Upper lobe of right lung (tissue), 1 donor: Measurements from ENCODE around the gene KCNJ15. TPM values are rescaled to one million over a fixed set of nuclear protein-coding genes. Genes with fewer than 3 reads are reported as not detected.

Source experiments
- ATAC-seq: fragments of 200-7000 bp; cut with Tn5 transposase; one replicate; pipeline ENCODE4 v1.9.1; 2020; ENCODE audit warnings: mild to moderate bottlenecking, moderate library complexity
- DNase-seq: peaks from one replicate; pipeline ENCODE4 v3.0.0-alpha.2; 2020
- H3K27ac ChIP-seq: fragments of 200-600 bp; one replicate; pipeline ENCODE4 v1.8.0; 2022
- H3K27me3 ChIP-seq: fragments of 200-600 bp; one replicate; pipeline ENCODE4 v1.8.0; 2022; ENCODE audit warnings: mild to moderate bottlenecking
- H3K36me3 ChIP-seq: fragments of 200-600 bp; one replicate; pipeline ENCODE4 v1.8.0; 2022
- H3K4me1 ChIP-seq: fragments of 200-600 bp; one replicate; pipeline ENCODE4 v1.8.0; 2022
- H3K4me3 ChIP-seq: fragments of 200-600 bp; one replicate; pipeline ENCODE4 v1.8.0; 2022; ENCODE audit warnings: mild to moderate bottlenecking
- H3K9me3 ChIP-seq: fragments of 200-600 bp; one replicate; pipeline ENCODE4 v1.8.0; 2022
- CTCF ChIP-seq: fragments of 200-600 bp; IDR thresholded peaks from one replicate; pipeline ENCODE4 v1.8.0; 2022; ENCODE audit warnings: antibody characterized with exemption
- intact Hi-C: fragments of 100-400 bp; cut with DNase I; formaldehyde crosslinking; loops from one replicate; pipeline ENCODE4 v1.11.0; 2022
- total RNA-seq: library from RNA; stranded (reverse); fragmentation: NEBNext Ultra II Directional; extraction: Animal tissue kit (Norgen Biotek cat#: 25700); gene quantifications from one replicate; pipeline ENCODE4 v1.2.1, GENCODE V29; 2021
- donor health status: DM: no; HTN: yes; CAD: no; lungs with severe emphysema.

The KCNJ15 gene
- total RNA-seq, 1 donor from 2014 or later: 80.1 TPM

GRCh38 chr21:38297194-38297631 is 40.4 kb downstream of the KCNJ15 start:
- intact Hi-C loops: no loop called here
- Histone ChIP-seq H3K27me3 (no peaks in the 10 kb centered on the region), H3K9me3 (no peaks in the 10 kb centered on the region), H3K36me3 (no peaks in the 10 kb centered on the region), H3K4me3 (no peak overlapping the region), H3K27ac (peak overlapping the region; percentile 59), H3K4me1 (peaks cover 55% of the 10 kb centered on the region)
- ATAC-seq: peak; percentile 38
- TF ChIP-seq CTCF: no peak
- no peak for DNase-seq

- no peak for DNase-seq
- H3K27ac ChIP-seq: no peak overlapping the region
- no peak for ATAC-seq
- H3K36me3 ChIP-seq: no peaks in the 10 kb centered on the region
- TF ChIP-seq CTCF: no peak
- no peak overlapping the region for H3K4me3 ChIP-seq
- no peaks in the 10 kb centered on the region for H3K9me3 ChIP-seq
- peaks cover 55% of the 10 kb centered on the region for H3K4me1 ChIP-seq
- no peaks in the 10 kb centered on the region for H3K27me3 ChIP-seq
- intact Hi-C loops: no loop called here
Observed at GRCh38 chr21:38297871-38298270, 41.1 kb downstream of the KCNJ15 start.

DNA sequence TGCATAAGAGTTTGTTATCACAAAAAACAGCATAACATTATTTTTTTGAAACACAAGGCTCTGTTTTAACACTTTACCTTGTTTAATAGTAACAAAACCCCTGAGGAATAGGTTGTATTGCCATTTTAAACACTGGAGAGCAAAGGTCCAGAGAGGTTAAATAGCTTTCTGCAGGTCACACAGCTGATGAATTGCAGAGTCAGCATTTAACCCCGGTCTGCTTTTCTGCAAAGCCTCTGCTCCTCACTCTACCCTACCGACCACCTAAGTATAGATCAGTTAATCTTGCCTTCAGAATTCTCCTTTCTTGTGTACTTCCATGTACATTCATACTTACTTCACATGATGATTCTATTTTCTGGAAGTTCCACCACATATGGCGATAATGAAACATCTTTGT is 42.0 kb downstream of the KCNJ15 start:
- ATAC-seq: no peak
- Histone ChIP-seq H3K9me3 (no peaks in the 10 kb centered on the region), H3K27me3 (no peaks in the 10 kb centered on the region), H3K4me3 (no peak overlapping the region), H3K4me1 (peaks cover 47% of the 10 kb centered on the region), H3K36me3 (no peaks in the 10 kb centered on the region), H3K27ac (no peak overlapping the region)
- intact Hi-C loops: no loop called here
- TF ChIP-seq CTCF: no peak
- no peak for DNase-seq

DNA sequence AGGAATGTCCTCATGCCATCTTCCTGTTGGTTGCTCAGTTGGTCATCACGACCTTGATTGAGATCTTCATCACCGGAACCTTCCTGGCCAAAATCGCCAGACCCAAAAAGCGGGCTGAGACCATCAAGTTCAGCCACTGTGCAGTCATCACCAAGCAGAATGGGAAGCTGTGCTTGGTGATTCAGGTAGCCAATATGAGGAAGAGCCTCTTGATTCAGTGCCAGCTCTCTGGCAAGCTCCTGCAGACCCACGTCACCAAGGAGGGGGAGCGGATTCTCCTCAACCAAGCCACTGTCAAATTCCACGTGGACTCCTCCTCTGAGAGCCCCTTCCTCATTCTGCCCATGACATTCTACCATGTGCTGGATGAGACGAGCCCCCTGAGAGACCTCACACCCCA is 42.9 kb downstream of the KCNJ15 start:
- intact Hi-C loops: no loop called here

DNA sequence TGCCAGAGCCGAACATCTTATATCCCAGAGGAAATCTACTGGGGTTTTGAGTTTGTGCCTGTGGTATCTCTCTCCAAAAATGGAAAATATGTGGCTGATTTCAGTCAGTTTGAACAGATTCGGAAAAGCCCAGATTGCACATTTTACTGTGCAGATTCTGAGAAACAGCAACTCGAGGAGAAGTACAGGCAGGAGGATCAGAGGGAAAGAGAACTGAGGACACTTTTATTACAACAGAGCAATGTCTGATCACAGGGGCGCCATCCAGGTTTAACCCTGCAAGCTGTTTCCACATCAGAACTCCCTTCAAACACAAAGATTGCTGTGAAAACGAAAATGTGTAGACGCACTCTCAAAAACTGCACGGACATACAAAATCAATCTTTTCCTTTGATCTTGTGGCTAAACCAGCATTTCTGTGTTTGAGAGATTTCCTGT is 43.4 kb downstream of the KCNJ15 start:
- no peak for TF ChIP-seq CTCF
- no peak for ATAC-seq
- H3K27me3 ChIP-seq: no peaks in the 10 kb centered on the region
- H3K4me1 ChIP-seq: peaks cover 39% of the 10 kb centered on the region
- no peak overlapping the region for H3K4me3 ChIP-seq
- intact Hi-C loops: no loop called here
- H3K9me3 ChIP-seq: no peaks in the 10 kb centered on the region
- DNase-seq: no peak
- H3K36me3 ChIP-seq: no peaks in the 10 kb centered on the region
- no peak overlapping the region for H3K27ac ChIP-seq

More for the DNA sequence above, 42.9 kb downstream of the KCNJ15 start:
- no peak overlapping the region for H3K27ac ChIP-seq
- H3K36me3 ChIP-seq: no peaks in the 10 kb centered on the region
- ATAC-seq: no peak
- peaks cover 39% of the 10 kb centered on the region for H3K4me1 ChIP-seq
- no peak for DNase-seq
- H3K27me3 ChIP-seq: no peaks in the 10 kb centered on the region
- no peaks in the 10 kb centered on the region for H3K9me3 ChIP-seq
- no peak for TF ChIP-seq CTCF
- H3K4me3 ChIP-seq: no peak overlapping the region
